Endothelial cell (in vitro differentiated cells): ENCODE data around the gene FAM177B. TPM values are rescaled to one million over a fixed set of nuclear protein-coding genes. Genes with fewer than 3 reads are reported as not detected.

ENCODE experiments used
- DNase-seq: peaks from one replicate; pipeline ENCODE4 v3.0.0; 2021; ENCODE audit warnings: low spot score
- H3K27ac Mint-ChIP-seq: one replicate; pipeline ENCODE4 v1.8.0; 2021; ENCODE audit warnings: mixed read lengths, inconsistent platforms; ENCODE audit not compliant: unreplicated experiment
- H3K27me3 Mint-ChIP-seq: one replicate; pipeline ENCODE4 v1.8.0; 2021; ENCODE audit warnings: mild to moderate bottlenecking, moderate library complexity, mixed read lengths, inconsistent platforms; ENCODE audit not compliant: unreplicated experiment
- H3K36me3 Mint-ChIP-seq: one replicate; pipeline ENCODE4 v1.8.0; 2021; ENCODE audit warnings: mild to moderate bottlenecking, low read depth, mixed read lengths, inconsistent platforms; ENCODE audit not compliant: unreplicated experiment
- H3K4me1 Mint-ChIP-seq: one replicate; pipeline ENCODE4 v1.8.0; 2021; ENCODE audit warnings: mild to moderate bottlenecking, mixed read lengths, inconsistent platforms; ENCODE audit not compliant: unreplicated experiment
- H3K4me3 Mint-ChIP-seq: one replicate; pipeline ENCODE4 v1.8.0; 2021; ENCODE audit warnings: mild to moderate bottlenecking, mixed read lengths, inconsistent platforms; ENCODE audit not compliant: unreplicated experiment
- H3K9me3 Mint-ChIP-seq: one replicate; pipeline ENCODE4 v1.8.0; 2021; ENCODE audit warnings: mixed read lengths, inconsistent platforms; ENCODE audit not compliant: unreplicated experiment
- CTCF ChIP-seq: fragments of 200-600 bp; sonication (generic); IDR thresholded peaks from one replicate; pipeline ENCODE4 v1.5.0; 2021; ENCODE audit warnings: antibody characterized with exemption; ENCODE audit not compliant: unreplicated experiment
- total RNA-seq: library from RNA; stranded (reverse); fragmentation: NEBNext Ultra II Directional; extraction: Animal tissue kit (Norgen Biotek cat#: 25700); gene quantifications from one replicate; pipeline ENCODE4 v1.2.1, GENCODE V29; 2021; ENCODE audit not compliant: unreplicated experiment

FAM177B gene
- total RNA-seq, 1 donor from 2014 or later = not detected

- Mint-ChIP-seq H3K4me1 (no peaks in the 10 kb centered on the region), H3K27me3 (no peaks in the 10 kb centered on the region), H3K36me3 (peaks cover 13% of the 10 kb centered on the region), H3K9me3 (no peaks in the 10 kb centered on the region), H3K27ac (no peak overlapping the region), H3K4me3 (no peak overlapping the region)
- TF ChIP-seq CTCF = no peak
- no peak for DNase-seq
Measured at GRCh38 chr1:222697826-222698225, 39.2 kb upstream of the FAM177B start.

- no peak for TF ChIP-seq CTCF
- no peak for DNase-seq
- Mint-ChIP-seq H3K4me1 (no peaks in the 10 kb centered on the region), H3K36me3 (peaks cover 20% of the 10 kb centered on the region), H3K27ac (no peak overlapping the region), H3K27me3 (no peaks in the 10 kb centered on the region), H3K4me3 (no peak overlapping the region), H3K9me3 (no peaks in the 10 kb centered on the region)
Measured at GRCh38 chr1:222702210-222702609, 34.8 kb upstream of the FAM177B start.

GRCh38 chr1:222704260-222704659 is 32.7 kb upstream of the FAM177B start:
- TF ChIP-seq CTCF = no peak
- no peak for DNase-seq
- Mint-ChIP-seq H3K4me1 (no peaks in the 10 kb centered on the region), H3K27me3 (no peaks in the 10 kb centered on the region), H3K4me3 (no peak overlapping the region), H3K27ac (no peak overlapping the region), H3K9me3 (no peaks in the 10 kb centered on the region), H3K36me3 (peaks cover 22% of the 10 kb centered on the region)

- no peak overlapping the region for H3K4me3 Mint-ChIP-seq
- H3K27ac Mint-ChIP-seq = no peak overlapping the region
- no peaks in the 10 kb centered on the region for H3K9me3 Mint-ChIP-seq
- peaks cover 15% of the 10 kb centered on the region for H3K4me1 Mint-ChIP-seq
- H3K27me3 Mint-ChIP-seq = peaks cover 6% of the 10 kb centered on the region
- no peak for TF ChIP-seq CTCF
- DNase-seq = no peak
- H3K36me3 Mint-ChIP-seq = peaks cover 27% of the 10 kb centered on the region
Measured at GRCh38 chr1:222706815-222707214, 30.2 kb upstream of the FAM177B start.

- Mint-ChIP-seq H3K27ac (no peak overlapping the region), H3K27me3 (peaks cover 17% of the 10 kb centered on the region), H3K36me3 (peaks cover 19% of the 10 kb centered on the region), H3K4me1 (peaks cover 23% of the 10 kb centered on the region), H3K4me3 (no peak overlapping the region), H3K9me3 (no peaks in the 10 kb centered on the region)
- no peak for TF ChIP-seq CTCF
- DNase-seq = no peak
Measured at GRCh38 chr1:222709700-222710153, 27.3 kb upstream of the FAM177B start.
